H1 (cell line): Measurements from ENCODE around the gene PEPD. TPM values are rescaled to one million over a fixed set of nuclear protein-coding genes. Genes with fewer than 3 reads are reported as not detected.

ENCODE experiments used
- CREB1 ChIP-seq: IDR thresholded peaks from 2 replicates; pipeline ENCODE4 v1.6.1; 2012; ENCODE audit warnings: inconsistent platforms
- RAD21 ChIP-seq, 2 experiments: IDR thresholded peaks in 1 of 2; conservative IDR thresholded peaks in 1 of 2; 2 replicates each; pipeline ENCODE4 v1.6.1; 2011; ENCODE audit warnings: low read depth in 2 of 2, low read length in 2 of 2, improper control_type of control experiment in 1 of 2, inconsistent platforms in 1 of 2, mild to moderate bottlenecking in 1 of 2, moderate library complexity in 1 of 2
- RFX5 ChIP-seq: IDR thresholded peaks from 2 replicates; pipeline ENCODE4 v1.6.1; 2011; ENCODE audit warnings: low read depth, low read length, improper control_type of control experiment, borderline replicate concordance
- SIN3A ChIP-seq, 2 experiments: IDR thresholded peaks in 1 of 2; conservative IDR thresholded peaks in 1 of 2; 2 replicates each; pipeline ENCODE4 v1.6.1; 2011 to 2012; ENCODE audit warnings: low read length in 2 of 2, improper control_type of control experiment in 1 of 2, low read depth in 1 of 2, mild to moderate bottlenecking in 1 of 2
- SIX5 ChIP-seq: IDR thresholded peaks from 2 replicates; pipeline ENCODE4 v1.6.1; 2011; ENCODE audit warnings: mild to moderate bottlenecking, low read depth, low read length
- polyA plus RNA-seq, 7 experiments: library from polyadenylated mRNA; depleted of rRNA in 3 of 7; stranded (reverse) in 5 of 7; unstranded in 2 of 7; fragments of >200 nt in 5 of 7; fragments of 200-250 nt in 2 of 7; gene quantifications; 1 replicate in 5 of 7; 2 replicates in 1 of 7; 4 replicates in 1 of 7; pipeline versions ENCODE4 v1.2.1 to v1.2.3, GENCODE V29; 2011 to 2013; ENCODE audit warnings: missing spikeins in 2 of 7, mixed read lengths in 2 of 7
- total RNA-seq: library from RNA; stranded (reverse); fragmentation: NEBNext Ultra II Directional; extraction: Animal tissue kit (Norgen Biotek cat#: 25700); gene quantifications from 2 replicates; pipeline ENCODE4 v1.2.1, GENCODE V29; 2021
- TF ChIP-seq, protein P1 (sequence below): IDR thresholded peaks from 2 replicates; pipeline ENCODE4 v1.6.1; 2011; ENCODE audit warnings: low read depth, mild to moderate bottlenecking, low read length; ENCODE audit not compliant: insufficient read depth

The PEPD gene
- total and polyA plus RNA-seq, 2 of the 8 experiments (the other 6 are each of a cell fraction or from before 2014, with no cell fraction given) = 84.1 to 178 TPM

DNA sequence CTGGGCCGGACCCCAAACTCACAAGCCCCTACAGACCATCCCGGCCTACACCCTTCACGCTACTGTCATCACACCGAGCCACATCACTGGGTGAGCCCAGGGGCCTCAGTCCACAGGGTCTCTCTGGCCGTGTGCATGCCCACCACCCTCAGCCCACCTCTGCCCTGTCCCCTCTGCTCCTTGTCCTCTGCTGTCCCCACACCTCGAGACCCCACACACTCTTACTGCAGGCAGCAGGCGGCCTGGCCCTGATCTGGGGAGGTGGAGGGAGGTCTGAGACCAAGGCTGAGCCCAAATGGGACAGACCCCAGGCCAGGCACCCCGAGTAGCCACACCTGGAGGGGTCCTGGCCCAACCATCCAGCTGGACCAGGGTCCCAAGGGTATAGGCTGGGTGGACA is 35.2 kb downstream of the PEPD start (continued):
- TF ChIP-seq SIN3A (conservative IDR thresholded peaks at IDR 0.05 in 1 of 2, IDR thresholded peaks at IDR 0.05 in 1 of 2; ENCODE audit: low read depth in 1 of 2, low read length in 2 of 2) = no peak
- no peak for TF ChIP-seq RAD21 (IDR thresholded peaks at IDR 0.05 in 1 of 2, conservative IDR thresholded peaks at IDR 0.05 in 1 of 2; ENCODE audit: low read depth in 2 of 2, low read length in 2 of 2)
- TF ChIP-seq, protein P1, sequence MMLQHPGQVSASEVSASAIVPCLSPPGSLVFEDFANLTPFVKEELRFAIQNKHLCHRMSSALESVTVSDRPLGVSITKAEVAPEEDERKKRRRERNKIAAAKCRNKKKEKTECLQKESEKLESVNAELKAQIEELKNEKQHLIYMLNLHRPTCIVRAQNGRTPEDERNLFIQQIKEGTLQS = no peak
- no peak for TF ChIP-seq RFX5
- no peak for TF ChIP-seq CREB1
- TF ChIP-seq SIX5 = no peak
- TF ChIP-seq, all 59 proteins: peak for 0
